NCI-H526 treated with DMSO at 0.1 percent for 48 hours (cell line): Measurements from ENCODE around the gene ZNF516.

ENCODE experiments used
- DNase-seq: peaks from one replicate; lab custom pipeline; 2025; lab: John Stamatoyannopoulos, UW

ZNF516 gene

DNA sequence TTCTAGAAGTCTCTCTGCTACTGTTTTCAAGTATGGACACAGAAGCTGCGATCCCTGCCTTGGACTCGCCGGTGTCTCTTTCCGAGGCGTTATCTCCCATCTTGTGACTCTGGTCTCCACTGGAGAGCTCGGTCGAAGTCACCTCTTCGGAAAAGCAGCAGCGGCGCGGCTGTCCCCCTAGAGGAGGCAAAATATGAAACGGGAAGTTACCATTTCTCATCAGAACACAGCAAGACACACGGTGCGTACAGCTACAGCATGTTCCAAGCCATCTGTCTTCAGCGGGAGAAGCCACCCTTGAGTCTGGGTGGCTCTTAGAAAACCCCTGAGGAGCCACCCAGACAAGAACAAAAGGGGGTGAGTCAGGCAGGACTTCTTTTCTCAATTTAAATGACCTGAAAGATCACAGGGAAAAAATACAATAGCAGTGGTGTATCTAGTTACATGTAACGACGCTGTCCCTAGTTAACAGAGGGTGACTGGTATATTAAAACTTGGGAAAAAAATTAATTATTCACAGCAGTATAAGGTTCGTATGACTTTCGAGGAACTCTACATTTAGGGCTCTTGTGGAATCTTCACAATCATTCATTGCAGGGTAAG is 114.8 kb downstream of the ZNF516 start:
- DNase-seq, result no peak

DNA sequence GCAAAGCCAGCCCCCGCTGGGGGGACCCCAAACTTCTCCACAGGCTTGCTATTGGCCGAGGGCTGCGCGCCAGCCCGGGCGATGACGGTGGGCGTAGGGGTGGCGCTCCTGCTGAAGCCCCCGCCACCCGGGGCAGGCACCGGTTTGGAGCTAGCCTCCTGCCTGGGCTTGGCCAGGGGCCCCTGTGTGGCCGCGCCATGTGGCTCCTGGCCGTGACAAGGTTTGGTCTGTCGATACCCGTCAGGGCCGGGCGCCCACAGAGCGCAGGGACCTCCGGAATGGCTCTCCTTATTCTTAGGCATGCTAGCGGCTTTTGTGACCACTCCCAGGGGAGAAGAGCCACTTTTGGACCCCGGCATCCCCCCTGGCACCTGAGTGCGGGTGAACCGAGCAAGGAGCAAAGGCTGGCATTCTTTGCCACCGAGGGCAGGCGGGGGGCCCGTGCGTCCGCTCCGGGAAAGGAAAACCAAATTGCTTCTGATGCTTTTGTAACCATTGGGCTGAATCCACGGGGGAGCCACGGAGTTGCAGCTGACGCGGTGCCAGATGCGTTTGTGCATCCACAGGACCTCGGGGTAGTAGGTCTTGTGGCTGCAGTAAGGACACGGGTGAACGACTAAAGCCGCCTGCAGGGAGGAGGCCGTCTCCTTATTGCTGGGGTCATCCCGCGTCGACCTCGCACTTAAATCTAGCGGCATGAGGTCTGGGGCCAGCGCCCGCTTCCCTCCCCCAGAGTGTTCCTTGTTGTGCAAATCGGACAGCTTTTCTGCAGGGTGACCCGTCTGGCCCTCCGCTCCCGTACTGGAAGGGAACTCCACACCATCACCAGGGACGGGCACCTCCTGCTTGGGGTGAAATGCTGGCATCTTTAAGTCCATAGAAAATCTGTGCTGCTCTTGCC is 115.6 kb downstream of the ZNF516 start:
- DNase-seq, result no peak

- no peak for DNase-seq
These were observed 116.4 kb downstream of the ZNF516 start for GRCh38 chr18:76378526-76379215.

- DNase-seq, result no peak
These were observed 117.7 kb downstream of the ZNF516 start for GRCh38 chr18:76377359-76377756.

DNA sequence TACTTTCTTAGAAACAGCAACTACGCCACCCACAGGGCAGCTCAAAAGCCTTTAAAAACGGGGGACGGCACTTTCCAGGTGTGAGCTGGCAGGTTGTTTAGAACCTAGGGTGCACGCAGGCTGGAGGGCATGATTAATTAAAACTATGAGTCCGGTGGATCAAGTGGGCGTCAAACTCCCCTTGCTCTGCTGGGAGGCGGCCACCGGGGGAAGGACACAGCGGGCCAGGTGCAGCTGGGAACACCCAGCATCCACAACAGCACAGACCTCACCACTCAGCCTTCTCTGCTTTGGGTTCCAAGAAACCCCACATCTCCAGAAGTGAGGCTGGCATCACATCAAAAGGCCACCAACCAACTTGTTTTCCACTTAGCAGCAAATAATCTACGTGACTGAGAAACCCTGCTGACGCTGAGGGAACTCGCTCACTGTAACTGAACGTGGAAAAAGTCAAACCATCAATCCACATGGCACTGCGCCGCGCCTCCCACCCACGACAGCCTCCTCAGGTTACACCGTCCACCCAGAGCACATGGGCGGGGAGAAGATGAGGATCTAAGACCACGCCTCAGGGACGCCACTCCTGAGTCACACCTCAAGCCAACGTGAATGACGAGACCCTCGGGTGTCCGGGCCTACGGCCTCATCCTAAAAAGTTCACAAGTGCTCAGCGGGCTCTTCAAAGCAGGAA is 118.2 kb downstream of the ZNF516 start:
- DNase-seq, result no peak

GRCh38 chr18:76376225-76376624 is 118.8 kb downstream of the ZNF516 start:
- no peak for DNase-seq

DNA sequence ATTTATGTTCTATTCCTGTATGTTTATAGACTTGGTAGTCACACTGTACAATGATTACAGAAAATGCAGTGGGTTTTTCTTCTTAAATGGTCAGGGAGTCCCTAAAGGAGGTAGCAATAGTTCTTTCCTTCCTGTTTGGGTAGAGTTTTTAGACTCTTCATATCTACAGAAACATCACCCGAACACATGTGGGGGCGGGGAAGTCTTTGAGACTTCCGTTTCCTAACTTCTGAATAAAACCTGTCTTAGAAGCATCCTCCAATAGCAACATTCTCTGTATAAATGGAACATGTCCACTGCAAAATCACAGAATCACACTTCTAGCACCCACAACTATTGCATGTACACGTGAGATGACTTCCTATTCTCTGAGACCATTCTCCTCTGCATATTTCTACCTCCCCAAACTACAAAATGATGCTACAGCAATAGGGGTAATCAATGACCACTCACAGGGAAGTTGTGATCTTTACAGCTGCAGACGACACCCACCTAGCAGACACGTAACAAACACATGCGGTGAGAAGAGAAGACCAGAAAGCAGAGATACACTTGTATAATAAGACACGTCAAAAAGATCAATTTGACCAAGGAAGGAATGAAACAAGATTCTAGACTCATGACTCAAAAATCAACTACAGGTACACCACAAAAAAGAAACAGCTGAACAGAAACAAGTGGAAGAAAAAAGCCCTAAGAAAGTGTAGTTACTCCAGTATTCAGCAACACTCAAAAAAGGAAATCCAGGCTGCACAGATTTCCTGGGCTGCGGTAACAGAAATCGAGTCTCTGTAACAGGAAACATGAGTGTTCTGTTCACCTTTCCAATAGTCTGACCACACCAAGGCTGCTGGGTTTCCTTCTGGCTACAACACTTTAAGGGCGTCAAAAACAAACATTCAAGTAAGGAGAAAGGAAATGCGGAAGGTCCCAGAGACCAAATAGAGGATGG is 120.4 kb downstream of the ZNF516 start:
- DNase-seq, result no peak

DNA sequence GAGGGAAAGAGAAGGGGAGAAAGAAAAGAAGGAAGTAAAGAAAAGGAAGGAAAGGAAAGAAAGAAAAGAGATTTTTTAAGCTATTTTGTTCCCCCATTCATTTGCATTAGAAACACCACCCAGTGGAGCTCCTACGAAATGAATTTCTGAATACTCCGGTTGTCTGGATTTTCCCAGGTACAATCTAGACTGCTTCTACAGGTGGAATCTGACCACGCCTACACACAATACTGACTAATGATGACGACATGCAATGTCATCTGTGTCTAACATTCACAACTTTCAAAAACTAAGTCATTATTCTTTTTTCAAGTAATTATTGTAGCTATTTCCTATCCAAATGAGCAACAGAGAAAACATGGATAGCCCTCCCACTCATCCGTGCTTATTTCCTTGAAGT is 121.7 kb downstream of the ZNF516 start:
- no peak for DNase-seq

DNA sequence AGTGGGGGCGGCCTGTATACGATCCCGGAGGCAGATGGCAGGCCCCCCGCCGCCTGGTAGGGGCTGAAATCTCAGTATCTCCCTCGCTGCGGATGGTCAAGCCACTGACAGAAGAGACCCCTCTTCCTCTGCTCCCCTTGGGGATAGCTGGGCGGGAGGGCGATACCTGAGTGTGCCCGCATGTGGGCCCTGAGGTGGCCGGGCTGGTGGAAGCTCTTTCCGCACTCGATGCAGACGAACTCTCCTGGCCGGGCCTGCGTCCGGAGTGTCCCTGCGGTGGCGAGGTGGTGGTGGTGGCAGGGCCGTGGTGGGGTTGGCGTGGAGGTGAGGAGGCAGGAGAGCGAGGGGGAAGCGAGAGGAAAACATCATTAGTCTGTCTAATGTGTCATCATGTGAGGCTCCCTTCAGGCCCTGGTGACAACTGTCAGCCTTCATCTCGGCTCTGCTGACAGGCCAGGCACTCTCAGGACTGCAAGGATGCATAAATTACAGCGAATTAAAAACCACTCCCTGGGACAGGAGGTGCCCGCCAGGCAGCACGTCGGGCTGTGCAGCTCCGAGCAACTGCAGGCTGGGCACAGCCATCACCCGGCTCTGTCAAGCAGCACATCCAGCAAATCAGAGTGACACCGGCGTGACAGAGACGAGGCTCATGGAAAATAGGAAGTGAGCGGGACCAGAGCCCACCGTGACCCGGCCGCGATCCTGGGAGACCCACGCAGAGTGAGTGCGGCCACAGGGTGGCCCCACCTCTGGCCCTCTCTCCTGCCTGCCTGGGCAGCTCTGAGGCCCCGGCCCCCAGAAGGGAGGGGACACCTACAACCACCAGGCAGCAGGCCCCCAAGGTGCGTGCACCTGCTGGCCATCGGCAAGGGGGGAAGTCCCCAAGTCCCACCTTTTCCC is 123.5 kb downstream of the ZNF516 start:
- DNase-seq, result no peak

DNA sequence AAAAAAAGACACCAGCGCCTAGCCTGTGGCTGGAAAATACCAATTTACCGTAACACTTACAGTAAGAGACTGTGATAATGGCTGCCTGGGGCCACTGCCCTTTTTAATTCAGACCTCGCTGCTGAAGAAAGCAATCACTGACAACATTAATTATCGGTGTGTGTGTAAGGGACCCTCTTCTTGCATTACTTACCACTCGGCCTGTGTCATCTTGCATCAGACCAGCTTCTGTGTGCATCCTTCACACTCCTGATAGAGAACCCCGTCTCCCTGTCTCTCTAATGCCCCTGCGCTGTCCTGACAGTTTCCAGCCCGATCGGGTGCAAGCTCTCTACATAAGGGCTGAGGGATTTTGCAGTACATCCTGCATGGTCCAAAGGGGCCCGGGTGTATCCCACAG is 124.4 kb downstream of the ZNF516 start:
- DNase-seq, result no peak

DNA sequence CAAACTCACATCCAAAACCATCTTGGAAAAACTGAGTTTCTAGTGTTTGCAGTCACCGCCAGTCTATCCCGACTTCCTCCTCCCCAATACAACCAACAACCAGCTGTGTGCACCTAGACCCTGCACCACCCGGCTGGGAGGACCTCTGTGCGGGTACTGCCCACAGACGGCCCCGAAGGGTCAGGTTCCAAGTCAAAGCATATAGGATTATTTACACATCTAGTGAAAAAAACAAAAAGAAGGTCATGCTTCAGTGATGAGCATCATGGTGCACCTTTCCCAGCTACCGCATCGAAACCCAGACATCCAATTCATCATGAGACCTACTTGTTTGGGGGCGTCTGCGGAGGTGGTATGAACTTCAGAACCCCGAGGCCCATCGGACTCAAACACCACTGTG is 124.8 kb downstream of the ZNF516 start:
- no peak for DNase-seq

- DNase-seq, result no peak
These were observed 125.3 kb downstream of the ZNF516 start for GRCh38 chr18:76369791-76370190.

DNA sequence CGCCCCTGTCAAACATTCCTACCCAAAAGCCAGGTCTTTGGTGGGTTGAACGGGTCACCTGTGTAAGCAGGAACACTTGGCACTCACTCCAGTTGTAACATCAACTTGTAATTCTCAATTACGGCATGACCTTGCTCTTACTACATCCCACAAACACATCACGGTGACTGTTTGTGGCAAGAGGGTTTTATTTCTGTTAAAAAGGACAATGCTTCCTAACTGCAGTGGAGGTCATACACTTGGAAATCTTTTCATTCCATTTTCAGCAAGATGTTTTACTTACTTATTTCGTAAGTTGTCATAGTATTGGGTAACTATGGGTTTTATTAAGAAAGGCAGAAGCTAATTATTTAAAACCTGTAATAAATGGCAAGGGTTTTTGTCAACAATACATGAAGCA is 126.1 kb downstream of the ZNF516 start:
- no peak for DNase-seq

GRCh38 chr18:76368271-76368670 is 126.8 kb downstream of the ZNF516 start:
- no peak for DNase-seq

GRCh38 chr18:76367168-76368125 is 127.6 kb downstream of the ZNF516 start:
- DNase-seq, result no peak

GRCh38 chr18:76365561-76365960 is 129.5 kb downstream of the ZNF516 start:
- DNase-seq, result no peak

GRCh38 chr18:76364282-76365259 is 130.5 kb downstream of the ZNF516 start:
- no peak for DNase-seq
